IMR-90 (cell line): ENCODE results near the gene RNF227. TPM values are rescaled to one million over a fixed set of nuclear protein-coding genes. Genes with fewer than 3 reads are reported as not detected.

ENCODE experiments used
- ATAC-seq: fragments of 200-7000 bp; cut with Tn5 transposase; 2 replicates; pipeline ENCODE4 v1.9.1; 2020; ENCODE audit warnings: low read depth, mild to moderate bottlenecking, moderate library complexity
- BruUV-seq: library from RNA; stranded (reverse); fragments of 400-500 nt; replicated peaks from 2 replicates; lab custom pipeline; 2021; lab: Mats Ljungman, UMichigan
- CTCF ChIA-PET: fragments of 300-600 bp; formaldehyde crosslinking; extraction: SDS; loops from one replicate; lab custom pipeline; 2021; ENCODE audit warnings: antibody characterized with exemption; lab: Yijun Ruan, JAX
- POLR2A ChIA-PET: fragments of 300-600 bp; sonication (Branson Sonifier 250); formaldehyde crosslinking; loops from one replicate; lab custom pipeline; 2022; ENCODE audit warnings: antibody characterized with exemption; ENCODE audit not compliant: unreplicated experiment; lab: Charles Lee
- DNase-seq: peaks from one replicate; pipeline ENCODE4 v3.0.0; 2013
- H2AFZ ChIP-seq: replicated peaks from 2 replicates; pipeline ENCODE3; 2013; ENCODE audit warnings: low read length, mild to moderate bottlenecking; ENCODE audit not compliant: poor library complexity
- H2AK5ac ChIP-seq: 2 replicates; pipeline ENCODE4 v1.6.1; 2013; ENCODE audit warnings: low read depth, low read length, inconsistent platforms
- H2AK9ac ChIP-seq: replicated peaks from 2 replicates; pipeline ENCODE3; 2013; ENCODE audit warnings: mild to moderate bottlenecking, low read depth, low read length, moderate library complexity; ENCODE audit not compliant: poor library complexity
- H2BK120ac ChIP-seq: 2 replicates; pipeline ENCODE4 v1.6.1; 2013; ENCODE audit warnings: low read depth, low read length, inconsistent platforms
- H2BK15ac ChIP-seq: 3 replicates; pipeline ENCODE4 v1.6.1; 2013; ENCODE audit warnings: low read depth, low read length, inconsistent platforms
- H2BK20ac ChIP-seq: 2 replicates; pipeline ENCODE4 v1.6.1; 2013; ENCODE audit warnings: low read depth, mild to moderate bottlenecking, inconsistent platforms, low read length, moderate library complexity
- H2BK5ac ChIP-seq: 2 replicates; pipeline ENCODE4 v1.6.1; 2013; ENCODE audit warnings: mild to moderate bottlenecking, low read depth, low read length, inconsistent platforms; ENCODE audit not compliant: poor library complexity, severe bottlenecking
- H3K14ac ChIP-seq: replicated peaks from 2 replicates; pipeline ENCODE4 v1.6.1; 2013; ENCODE audit warnings: low read depth, low read length, inconsistent platforms
- H3K18ac ChIP-seq: 2 replicates; pipeline ENCODE4 v1.6.1; 2013; ENCODE audit warnings: low read depth, low read length, control low read depth
- H3K23ac ChIP-seq: 2 replicates; pipeline ENCODE4 v1.6.1; 2013; ENCODE audit warnings: low read depth, low read length, inconsistent platforms
- H3K27ac ChIP-seq: 2 replicates; pipeline ENCODE4 v1.5.1; 2013; ENCODE audit warnings: mild to moderate bottlenecking, control low read depth, low read length; ENCODE audit not compliant: insufficient read depth
- H3K27me3 ChIP-seq: 2 replicates; pipeline ENCODE4 v1.6.1; 2013; ENCODE audit warnings: low read length; ENCODE audit not compliant: control insufficient read depth, insufficient read depth
- H3K36me3 ChIP-seq: 2 replicates; pipeline ENCODE4 v1.6.1; 2013; ENCODE audit warnings: low read length, mixed read lengths; ENCODE audit not compliant: control insufficient read depth, insufficient read depth
- H3K4ac ChIP-seq: 2 replicates; pipeline ENCODE4 v1.6.1; 2013; ENCODE audit warnings: low read depth, low read length, inconsistent platforms
- H3K4me1 ChIP-seq: 2 replicates; pipeline ENCODE4 v1.6.1; 2013; ENCODE audit warnings: low read length, mixed read lengths; ENCODE audit not compliant: control insufficient read depth, insufficient read depth
- H3K4me2 ChIP-seq: 2 replicates; pipeline ENCODE4 v1.6.1; 2013; ENCODE audit warnings: low read depth, mild to moderate bottlenecking, control low read depth, low read length, moderate library complexity
- H3K4me3 ChIP-seq: 2 replicates; pipeline ENCODE4 v1.5.1; 2013; ENCODE audit warnings: low read depth, mild to moderate bottlenecking, control low read depth, low read length, moderate library complexity; ENCODE audit not compliant: insufficient read depth
- H3K56ac ChIP-seq: 2 replicates; pipeline ENCODE4 v1.6.1; 2013; ENCODE audit warnings: low read length, inconsistent platforms; ENCODE audit not compliant: insufficient read depth; ENCODE audit errors: extremely low read depth
- H3K79me1 ChIP-seq, 2 experiments: 2 replicates each; pipeline ENCODE4 v1.6.1; 2013; ENCODE audit warnings: low read length in 2 of 2, inconsistent platforms in 1 of 2, low read depth in 1 of 2
- H3K9ac ChIP-seq: 2 replicates; pipeline ENCODE4 v1.6.1; 2013; ENCODE audit warnings: low read depth, low read length, control low read depth
- H3K9me1 ChIP-seq: 2 replicates; pipeline ENCODE4 v1.6.1; 2013; ENCODE audit warnings: low read length, inconsistent platforms; ENCODE audit not compliant: insufficient read depth
- H3K9me3 ChIP-seq: 2 replicates; pipeline ENCODE4 v1.6.1; 2013; ENCODE audit warnings: low read length; ENCODE audit not compliant: control insufficient read depth, insufficient read depth
- H4K20me1 ChIP-seq: 2 replicates; pipeline ENCODE4 v1.6.1; 2013; ENCODE audit warnings: low read length, inconsistent platforms; ENCODE audit not compliant: insufficient read depth
- H4K5ac ChIP-seq: 2 replicates; pipeline ENCODE4 v1.6.1; 2013; ENCODE audit warnings: mild to moderate bottlenecking, low read depth, low read length, control low read depth
- H4K8ac ChIP-seq, 2 experiments: 2 replicates each; pipeline ENCODE4 v1.6.1; 2013; ENCODE audit warnings: low read depth in 2 of 2, low read length in 2 of 2, control low read depth in 1 of 2, inconsistent platforms in 1 of 2
- H4K91ac ChIP-seq: 2 replicates; pipeline ENCODE4 v1.6.1; 2013; ENCODE audit warnings: low read depth, low read length, inconsistent platforms; ENCODE audit not compliant: insufficient read depth
- BHLHE40 ChIP-seq: fragments of 150-350 bp; IDR thresholded peaks from 2 replicates; pipeline ENCODE4 v1.6.1; 2016; ENCODE audit warnings: mild to moderate bottlenecking, low read depth, low read length
- CHD1 ChIP-seq: IDR thresholded peaks from 2 replicates; pipeline ENCODE4 v1.6.1; 2012; ENCODE audit warnings: low read depth, low read length, improper control_type of control experiment
- MAFK ChIP-seq: IDR thresholded peaks from 2 replicates; pipeline ENCODE4 v1.6.1; 2012; ENCODE audit warnings: low read depth, low read length, improper control_type of control experiment
- MXI1 ChIP-seq: IDR thresholded peaks from 2 replicates; pipeline ENCODE4 v1.6.1; 2012; ENCODE audit warnings: low read depth, mild to moderate bottlenecking, low read length, moderate library complexity, borderline replicate concordance
- NFE2L2 ChIP-seq: fragments of 150-350 bp; IDR thresholded peaks from 2 replicates; pipeline ENCODE4 v1.6.1; 2016; ENCODE audit warnings: low read depth, mild to moderate bottlenecking, low read length
- POLR2A ChIP-seq: IDR thresholded peaks from 2 replicates; pipeline ENCODE4 v1.6.1; 2012; ENCODE audit warnings: mild to moderate bottlenecking, low read depth, low read length
- RAD21 ChIP-seq: IDR thresholded peaks from 2 replicates; pipeline ENCODE4 v1.6.1; 2012; ENCODE audit warnings: low read length, improper control_type of control experiment
- SMC3 ChIP-seq: fragments of 150-350 bp; IDR thresholded peaks from 2 replicates; pipeline ENCODE4 v1.6.1; 2016; ENCODE audit warnings: low read depth, mild to moderate bottlenecking, antibody characterized with exemption, low read length, moderate library complexity
- USF2 ChIP-seq: fragments of 150-350 bp; IDR thresholded peaks from 2 replicates; pipeline ENCODE4 v1.6.1; 2017; ENCODE audit warnings: mild to moderate bottlenecking, antibody characterized with exemption, low read length, low read depth
- WGBS, 2 experiments: methylation state at CpG; one replicate each; pipeline versions ENCODE4 v1.1.5 to v1.1.7; 2013; ENCODE audit warnings: missing lambda C conversion rate in 2 of 2; ENCODE audit not compliant: insufficient read length in 1 of 2; ENCODE audit errors: extremely low coverage in 2 of 2; 5-methylcytosine and 5-hydroxymethylcytosine counted together
- dilution Hi-C: fragments of 300-500 bp; cut with HindIII; formaldehyde crosslinking; loops from one replicate; pipeline ENCODE4 v1.14.3; 2018; ENCODE audit warnings: low sequenced_read_pairs; ENCODE audit not compliant: unreplicated experiment
- in situ Hi-C: fragments of 300-500 bp; cut with MboI; formaldehyde crosslinking; loops from 3 replicates; pipeline ENCODE4 v1.14.3; 2019; ENCODE audit warnings: low sequenced_read_pairs, inconsistent platforms, mixed read lengths
- intact Hi-C: fragments of 100-400 bp; cut with micrococcal nuclease; formaldehyde crosslinking; loops from 2 replicates; pipeline ENCODE4 v1.10.0; 2022
- polyA plus RNA-seq, 3 experiments: library from polyadenylated mRNA; depleted of rRNA; stranded (reverse); fragments of >200 nt; gene quantifications; 2 replicates each; pipeline ENCODE4 v1.2.3, GENCODE V29; 2012; ENCODE audit warnings: low replicate concordance in 1 of 3
- total RNA-seq: library from RNA; depleted of rRNA; stranded (reverse); fragments of >200 nt; gene quantifications from 2 replicates; pipeline ENCODE4 v1.2.3, GENCODE V29; 2012
- TF ChIP-seq, protein P1 (sequence below): conservative IDR thresholded peaks from 2 replicates; pipeline ENCODE4 v1.5.1; 2012; ENCODE audit warnings: mild to moderate bottlenecking, low read depth, low read length, improper control_type of control experiment

RNF227 gene
- total and polyA plus RNA-seq, 2 of the 4 experiments (the other 2 are of a cell fraction), result 1.3 to 3.1 TPM

DNA sequence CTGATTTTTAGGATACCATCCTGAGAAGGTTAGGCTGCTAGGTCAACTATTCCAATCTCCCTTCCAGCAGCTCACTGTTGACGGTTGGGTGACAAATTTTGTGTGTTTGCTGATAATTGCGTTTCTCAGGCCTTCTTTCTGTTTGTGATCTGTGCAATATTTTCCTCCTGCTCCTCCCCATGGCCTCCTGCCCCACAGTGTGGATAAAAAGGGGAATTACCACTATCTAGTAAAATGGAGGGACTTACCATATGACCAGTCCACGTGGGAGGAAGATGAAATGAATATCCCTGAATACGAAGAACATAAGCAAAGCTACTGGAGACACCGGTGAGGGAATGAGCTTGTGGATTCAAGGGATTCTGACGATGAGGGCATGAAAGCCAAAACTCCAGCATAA lies 18.3 kb downstream of the RNF227 start:
- Histone ChIP-seq H3K9me3 (no peaks in the 10 kb centered on the region), H3K56ac (no peak overlapping the region), H4K8ac (no peak overlapping the region), H2AFZ (no peak overlapping the region), H3K36me3 (peaks cover 78% of the 10 kb centered on the region), H3K4me1 (no peaks in the 10 kb centered on the region), H2BK5ac (no peak overlapping the region), H3K4me3 (no peak overlapping the region), H3K14ac (no peak overlapping the region), H4K91ac (no peak overlapping the region), H3K18ac (no peak overlapping the region), H2AK5ac (no peak overlapping the region), H4K20me1 (peaks cover 3% of the 10 kb centered on the region; the same call in 1 of the 2 replicates), H3K79me1 (peaks cover 0 to 28% of the 10 kb centered on the region in 2 experiments; a peak in 2 of 4 replicates), H2AK9ac (peak overlapping the region; percentile 47), H3K23ac (no peak overlapping the region), H3K9me1 (no peaks in the 10 kb centered on the region), H3K27ac (no peak overlapping the region), H4K5ac (0 out of 2 replicates have a peak overlapping the region, but pooled peaks have one; percentile 35), H3K4me2 (no peak overlapping the region), H3K27me3 (no peaks in the 10 kb centered on the region), H2BK120ac (no peak overlapping the region), H2BK20ac (no peak overlapping the region), H3K4ac (no peak overlapping the region), H2BK15ac (no peak overlapping the region), H3K9ac (no peak overlapping the region)
- WGBS, 2 experiments, result 67% methylated on average over 1 of the region's 6 CpGs; no CpG with 5 or more reads in 1 of the 2 experiments
- DNase-seq, result peak; percentile 77
- CTCF ChIA-PET, result no interaction called here
- in situ Hi-C loops, result loop anchor here (5.0 kb wide), 1 partner anchor 35 kb away; no protein-coding TSS in a partner anchor
- intact Hi-C loops, result loop anchor here (1.0 to 5.0 kb wide), 3 partner anchors 35 to 155 kb away; no protein-coding TSS in a partner anchor
- ATAC-seq, result peak; percentile 90
- dilution Hi-C loops, result no loop called here
- TF ChIP-seq MXI1 (peak; percentile 40; the same call in 1 of the 2 replicates), NFE2L2 (no peak), RAD21 (peak; percentile 88), MAFK (no peak), USF2 (peak; percentile 67; the same call in 1 of the 2 replicates), POLR2A (no peak), BHLHE40 (no peak), SMC3 (peak; percentile 89), CHD1 (no peak)
- TF ChIP-seq, protein P1, sequence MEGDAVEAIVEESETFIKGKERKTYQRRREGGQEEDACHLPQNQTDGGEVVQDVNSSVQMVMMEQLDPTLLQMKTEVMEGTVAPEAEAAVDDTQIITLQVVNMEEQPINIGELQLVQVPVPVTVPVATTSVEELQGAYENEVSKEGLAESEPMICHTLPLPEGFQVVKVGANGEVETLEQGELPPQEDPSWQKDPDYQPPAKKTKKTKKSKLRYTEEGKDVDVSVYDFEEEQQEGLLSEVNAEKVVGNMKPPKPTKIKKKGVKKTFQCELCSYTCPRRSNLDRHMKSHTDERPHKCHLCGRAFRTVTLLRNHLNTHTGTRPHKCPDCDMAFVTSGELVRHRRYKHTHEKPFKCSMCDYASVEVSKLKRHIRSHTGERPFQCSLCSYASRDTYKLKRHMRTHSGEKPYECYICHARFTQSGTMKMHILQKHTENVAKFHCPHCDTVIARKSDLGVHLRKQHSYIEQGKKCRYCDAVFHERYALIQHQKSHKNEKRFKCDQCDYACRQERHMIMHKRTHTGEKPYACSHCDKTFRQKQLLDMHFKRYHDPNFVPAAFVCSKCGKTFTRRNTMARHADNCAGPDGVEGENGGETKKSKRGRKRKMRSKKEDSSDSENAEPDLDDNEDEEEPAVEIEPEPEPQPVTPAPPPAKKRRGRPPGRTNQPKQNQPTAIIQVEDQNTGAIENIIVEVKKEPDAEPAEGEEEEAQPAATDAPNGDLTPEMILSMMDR, result peak; percentile 77
- BruUV-seq, result no TSS peak
- POLR2A ChIA-PET, result no interaction called here
